Kidney glomerular epithelial cell (primary cell): Measurements from ENCODE around the gene TRPC6.

ENCODE experiments used
- DNase-seq: peaks from one replicate; lab custom pipeline; 2025; lab: John Stamatoyannopoulos, UW

TRPC6 gene

GRCh38 chr11:101583251-101584128 is at the start of gene TRPC6:
Gene TRPC6, minus strand, starts transcription at chr11:101584007. Its CDS starts 504 bp downstream, at chr11:101583503.
- DNase-seq, result no peak

GRCh38 chr11:101620026-101620425 is 36.2 kb upstream of the TRPC6 start:
- no peak for DNase-seq

GRCh38 chr11:101618709-101619108 is 34.9 kb upstream of the TRPC6 start:
- no peak for DNase-seq

GRCh38 chr11:101617735-101618332 is 34.0 kb upstream of the TRPC6 start:
- no peak for DNase-seq

GRCh38 chr11:101612481-101612880 is 28.7 kb upstream of the TRPC6 start:
- no peak for DNase-seq

- no peak for DNase-seq
Measured at GRCh38 chr11:101600924-101601323, 17.1 kb upstream of the TRPC6 start.

- no peak for DNase-seq
Measured at GRCh38 chr11:101586965-101587364, 3.2 kb upstream of the TRPC6 start.

GRCh38 chr11:101584655-101585054 is 848 bp upstream of the TRPC6 start:
- DNase-seq, result no peak

- no peak for DNase-seq
Measured at GRCh38 chr11:101584129-101584515, 315 bp upstream of the TRPC6 start.

GRCh38 chr11:101582989-101583250 is 887 bp downstream of the TRPC6 start:
- DNase-seq, result no peak

- no peak for DNase-seq
Measured at GRCh38 chr11:101582236-101582988, 1.4 kb downstream of the TRPC6 start.

- DNase-seq, result no peak
Measured at GRCh38 chr11:101577461-101577860, 6.3 kb downstream of the TRPC6 start.

GRCh38 chr11:101576456-101576855 is 7.4 kb downstream of the TRPC6 start:
- no peak for DNase-seq

GRCh38 chr11:101574886-101575285 is 8.9 kb downstream of the TRPC6 start:
- no peak for DNase-seq

- DNase-seq, result no peak
Measured at GRCh38 chr11:101567071-101567470, 16.7 kb downstream of the TRPC6 start.

- DNase-seq, result no peak
Measured at GRCh38 chr11:101566626-101567025, 17.2 kb downstream of the TRPC6 start.

GRCh38 chr11:101563166-101563565 is 20.6 kb downstream of the TRPC6 start:
- DNase-seq, result no peak

- DNase-seq, result no peak
Measured at GRCh38 chr11:101555366-101555765, 28.4 kb downstream of the TRPC6 start.

- DNase-seq, result no peak
Measured at GRCh38 chr11:101553891-101554292, 29.9 kb downstream of the TRPC6 start.

- no peak for DNase-seq
Measured at GRCh38 chr11:101552888-101553287, 30.9 kb downstream of the TRPC6 start.

- DNase-seq, result no peak
Measured at GRCh38 chr11:101528541-101528940, 55.3 kb downstream of the TRPC6 start.

- DNase-seq, result no peak
Measured at GRCh38 chr11:101523634-101524260, 60.1 kb downstream of the TRPC6 start.

- DNase-seq, result no peak
Measured at GRCh38 chr11:101523193-101523592, 60.6 kb downstream of the TRPC6 start.
